ENCODE measurements around the gene CYP27A1. TPM values are rescaled to one million over a fixed set of nuclear protein-coding genes. Genes with fewer than 3 reads are reported as not detected.

CYP27A1 gene
- total and polyA plus RNA-seq, 3 donors from 2014 or later: 30.2 to 62.8 (median 37.2) TPM

DNA sequence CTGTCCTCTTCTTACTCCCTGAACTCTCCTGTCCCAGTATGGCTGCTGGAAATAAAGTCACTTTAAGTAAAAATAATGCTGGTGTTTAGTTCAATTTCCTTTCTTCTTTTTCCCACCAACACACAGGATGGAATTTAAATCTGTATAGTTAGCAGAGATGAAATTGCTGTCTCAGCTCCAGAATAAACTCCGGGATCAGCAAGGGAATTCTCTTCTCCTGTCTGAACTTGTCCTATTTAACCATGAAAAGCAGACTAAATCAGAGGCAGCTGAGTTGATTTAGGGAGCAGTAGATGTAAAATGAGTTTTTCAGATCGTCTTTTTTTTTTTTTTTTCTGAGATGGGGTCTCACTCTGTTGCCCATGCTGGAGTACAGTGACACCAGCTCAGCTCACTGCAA lies 45.4 kb upstream of the CYP27A1 start:
- no peak for TF ChIP-seq POLR2A (IDR thresholded peaks at IDR 0.05)
- no peak for TF ChIP-seq CTCF (IDR thresholded peaks at IDR 0.05)
- intact Hi-C loops (cut with DNase I; ENCODE audit: low total_unique reads): no loop called here
- Histone ChIP-seq H3K27ac (no peak overlapping the region), H3K36me3 (ENCODE audit: low read depth, missing control alignments) (no peaks in the 10 kb centered on the region), H3K4me1 (peaks cover 4% of the 10 kb centered on the region), H3K27me3 (no peaks in the 10 kb centered on the region), H3K4me3 (no peak overlapping the region), H3K9me3 (no peaks in the 10 kb centered on the region)
- DNase-seq: no peak
- WGBS, 2 donors: 69 to 71% methylated on average over 2 of the region's 2 CpGs

DNA sequence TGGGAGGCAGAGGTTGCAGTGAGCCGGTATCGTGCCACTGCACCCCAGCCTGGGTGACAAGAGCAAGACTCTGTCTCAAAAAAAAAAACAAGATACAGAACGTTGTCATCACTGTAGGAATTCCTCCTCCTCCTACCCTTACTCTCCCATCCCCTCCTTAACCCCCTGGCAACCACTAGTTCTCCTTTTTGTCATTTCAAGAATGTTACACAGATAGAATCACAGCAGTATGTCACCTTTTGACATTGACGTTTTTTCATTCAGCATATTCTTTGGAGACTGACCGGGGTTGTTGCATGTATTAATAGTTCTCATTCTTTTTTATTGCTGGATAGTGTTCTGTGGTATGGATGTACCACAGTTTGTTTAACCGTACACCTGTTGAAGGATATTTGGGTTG lies 38.9 kb upstream of the CYP27A1 start:
- peaks cover 10% of the 10 kb centered on the region for H3K4me1 ChIP-seq
- H3K9me3 ChIP-seq: no peaks in the 10 kb centered on the region
- intact Hi-C loops (cut with DNase I; ENCODE audit: low total_unique reads): no loop called here
- no peak for DNase-seq
- no peak for TF ChIP-seq POLR2A (IDR thresholded peaks at IDR 0.05)
- no peak for TF ChIP-seq CTCF (IDR thresholded peaks at IDR 0.05)
- H3K27ac ChIP-seq: no peak overlapping the region
- 80 to 81% methylated on average over 6 of the region's 6 CpGs for WGBS, 2 donors
- H3K4me3 ChIP-seq: no peak overlapping the region
- no peaks in the 10 kb centered on the region for H3K27me3 ChIP-seq
- no peaks in the 10 kb centered on the region for H3K36me3 ChIP-seq (ENCODE audit: low read depth, missing control alignments)

GRCh38 chr2:218744615-218745014 lies 37.3 kb upstream of the CYP27A1 start:
- no peak overlapping the region for H3K27ac ChIP-seq
- WGBS, 2 donors: 63 to 68% methylated on average over 3 of the region's 3 CpGs
- DNase-seq: no peak

GRCh38 chr2:218745160-218745558 lies 36.8 kb upstream of the CYP27A1 start:
- DNase-seq: no peak

More at GRCh38 chr2:218744615-218745014, 37.3 kb upstream of the CYP27A1 start:
- intact Hi-C loops (cut with DNase I; ENCODE audit: low total_unique reads): no loop called here
- no peak overlapping the region for H3K4me3 ChIP-seq
- no peaks in the 10 kb centered on the region for H3K27me3 ChIP-seq
- H3K36me3 ChIP-seq (ENCODE audit: low read depth, missing control alignments): no peaks in the 10 kb centered on the region
- TF ChIP-seq CTCF (IDR thresholded peaks at IDR 0.05) (no peak), POLR2A (IDR thresholded peaks at IDR 0.05) (no peak)
- H3K9me3 ChIP-seq: no peaks in the 10 kb centered on the region
- peaks cover 10% of the 10 kb centered on the region for H3K4me1 ChIP-seq

More at GRCh38 chr2:218745160-218745558, 36.8 kb upstream of the CYP27A1 start:
- TF ChIP-seq CTCF (IDR thresholded peaks at IDR 0.05): no peak
- Histone ChIP-seq H3K36me3 (ENCODE audit: low read depth, missing control alignments) (no peaks in the 10 kb centered on the region), H3K27me3 (no peaks in the 10 kb centered on the region), H3K27ac (peak overlapping the region in 1 of 2 donors; percentile 34), H3K9me3 (no peaks in the 10 kb centered on the region), H3K4me1 (peaks cover 10% of the 10 kb centered on the region), H3K4me3 (no peak overlapping the region)
- WGBS, 2 donors: 78 to 92% methylated on average over 5 of the region's 5 CpGs
- intact Hi-C loops (cut with DNase I; ENCODE audit: low total_unique reads): no loop called here
